Measurements from ENCODE around the gene GPR84. TPM values are rescaled to one million over a fixed set of nuclear protein-coding genes. Genes with fewer than 3 reads are reported as not detected.

The GPR84 gene
- total and polyA plus RNA-seq, 2 donors, result 0.26 to 0.96 TPM

GRCh38 chr12:54398218-54398617, 33.9 kb upstream of the GPR84 start:
- 91% methylated on average over 2 of the region's 2 CpGs for WGBS
- Histone ChIP-seq H3K27ac (ENCODE audit: low read depth) (no peak overlapping the region), H3K4me1 (ENCODE audit: insufficient read depth) (no peaks in the 10 kb centered on the region), H3K4me3 (ENCODE audit: low read depth, low read length) (no peak overlapping the region), H3K36me3 (ENCODE audit: insufficient read depth) (peaks cover 6% of the 10 kb centered on the region)
- no peak for DNase-seq (ENCODE audit: extremely low spot score)

DNA sequence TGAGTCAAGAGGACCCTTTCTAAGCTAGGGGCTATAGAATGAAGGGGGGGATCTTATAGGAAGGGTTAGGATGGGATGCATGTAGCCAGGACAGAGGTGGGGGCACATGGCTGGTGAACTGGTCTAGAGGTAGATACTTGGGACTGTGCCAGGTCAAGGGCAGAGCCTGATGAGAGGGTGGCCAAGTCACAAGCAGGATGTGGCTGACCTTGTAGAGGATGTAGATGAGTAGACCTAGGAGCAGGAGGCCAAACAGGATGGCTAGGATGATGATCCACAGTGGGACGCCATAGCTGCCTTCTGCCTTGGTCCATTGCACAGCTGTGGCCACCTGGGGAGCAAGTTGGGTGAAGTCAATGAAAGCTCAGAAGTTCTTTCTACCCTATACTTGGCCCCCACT, 32.9 kb upstream of the GPR84 start:
- H3K27ac ChIP-seq (ENCODE audit: low read depth), result no peak overlapping the region
- H3K4me3 ChIP-seq (ENCODE audit: low read depth, low read length), result no peak overlapping the region
- H3K36me3 ChIP-seq (ENCODE audit: insufficient read depth), result peaks cover 2% of the 10 kb centered on the region
- WGBS, result 74% methylated on average over 1 of the region's 1 CpG
- H3K4me1 ChIP-seq (ENCODE audit: insufficient read depth), result no peaks in the 10 kb centered on the region
- no peak for DNase-seq (ENCODE audit: extremely low spot score)

- Histone ChIP-seq H3K4me1 (ENCODE audit: insufficient read depth) (no peaks in the 10 kb centered on the region), H3K27ac (ENCODE audit: low read depth) (peak overlapping the region; percentile 12), H3K36me3 (ENCODE audit: insufficient read depth) (peaks cover 1% of the 10 kb centered on the region), H3K4me3 (ENCODE audit: low read depth, low read length) (no peak overlapping the region)
- DNase-seq (ENCODE audit: extremely low spot score), result no peak
These were observed 31.3 kb upstream of the GPR84 start for GRCh38 chr12:54395545-54395944.

GRCh38 chr12:54394986-54395385, 30.7 kb upstream of the GPR84 start:
- Histone ChIP-seq H3K4me3 (ENCODE audit: low read depth, low read length) (no peak overlapping the region), H3K36me3 (ENCODE audit: insufficient read depth) (no peaks in the 10 kb centered on the region), H3K4me1 (ENCODE audit: insufficient read depth) (no peaks in the 10 kb centered on the region), H3K27ac (ENCODE audit: low read depth) (no peak overlapping the region)
- WGBS, result 83% methylated on average over 1 of the region's 1 CpG
- no peak for DNase-seq (ENCODE audit: extremely low spot score)

DNA sequence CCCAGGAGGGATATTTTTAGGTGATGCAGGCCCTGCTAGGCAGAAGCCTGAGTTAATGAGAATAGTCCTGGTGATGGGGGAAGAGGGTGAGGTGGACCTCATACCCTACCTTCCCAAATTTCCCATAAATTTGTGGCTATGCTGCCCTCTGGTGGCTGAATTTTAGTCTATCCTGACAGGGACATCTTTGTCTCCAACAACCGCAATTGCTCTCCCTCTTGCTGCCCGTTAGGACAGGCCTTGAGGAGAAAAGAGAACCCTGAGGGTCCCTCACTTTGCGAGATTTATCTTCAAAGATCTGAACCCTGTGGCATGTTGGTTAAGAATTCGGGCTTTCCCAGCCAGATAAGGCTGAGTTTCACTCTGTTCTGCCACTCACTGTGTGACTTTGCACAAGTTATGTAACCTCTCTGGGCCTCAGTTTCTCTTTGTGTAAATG, 30.0 kb upstream of the GPR84 start:
- 36% methylated on average over 4 of the region's 4 CpGs for WGBS
- DNase-seq (ENCODE audit: extremely low spot score), result no peak
- Histone ChIP-seq H3K4me3 (ENCODE audit: low read depth, low read length) (no peak overlapping the region), H3K4me1 (ENCODE audit: insufficient read depth) (no peaks in the 10 kb centered on the region), H3K36me3 (ENCODE audit: insufficient read depth) (no peaks in the 10 kb centered on the region), H3K27ac (ENCODE audit: low read depth) (no peak overlapping the region)

DNA sequence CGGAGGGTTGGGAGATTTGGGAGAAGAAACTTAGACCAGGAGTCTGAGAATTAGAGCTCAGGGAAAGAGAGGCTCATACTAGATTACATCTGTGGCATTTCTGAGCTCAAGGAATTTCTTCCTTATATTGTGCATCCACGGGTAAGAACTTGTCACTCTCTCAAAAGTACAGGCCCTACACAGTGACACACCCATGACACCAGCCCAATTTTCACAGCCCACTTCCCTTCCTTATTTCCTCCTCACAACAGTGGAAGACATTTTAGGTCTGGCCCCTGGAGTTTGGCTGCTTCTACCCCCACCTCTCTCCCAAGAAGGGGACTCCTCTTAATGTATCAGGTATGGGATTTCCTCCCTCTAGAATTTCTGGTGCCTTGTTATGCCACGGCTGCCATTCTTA, 29.5 kb upstream of the GPR84 start:
- H3K36me3 ChIP-seq (ENCODE audit: insufficient read depth), result no peaks in the 10 kb centered on the region
- H3K27ac ChIP-seq (ENCODE audit: low read depth), result no peak overlapping the region
- no peak overlapping the region for H3K4me3 ChIP-seq (ENCODE audit: low read depth, low read length)
- no peak for DNase-seq (ENCODE audit: extremely low spot score)
- WGBS, result 68% methylated on average over 3 of the region's 3 CpGs
- H3K4me1 ChIP-seq (ENCODE audit: insufficient read depth), result no peaks in the 10 kb centered on the region

GRCh38 chr12:54393207-54393609, 28.9 kb upstream of the GPR84 start:
- WGBS, result 59% methylated on average over 6 of the region's 6 CpGs
- Histone ChIP-seq H3K36me3 (ENCODE audit: insufficient read depth) (no peaks in the 10 kb centered on the region), H3K4me1 (ENCODE audit: insufficient read depth) (no peaks in the 10 kb centered on the region), H3K27ac (ENCODE audit: low read depth) (peak overlapping the region; percentile 43), H3K4me3 (ENCODE audit: low read depth, low read length) (no peak overlapping the region)
- DNase-seq (ENCODE audit: extremely low spot score), result no peak

GRCh38 chr12:54392485-54393206, 28.4 kb upstream of the GPR84 start:
- Histone ChIP-seq H3K27ac (ENCODE audit: low read depth) (no peak overlapping the region), H3K36me3 (ENCODE audit: insufficient read depth) (no peaks in the 10 kb centered on the region), H3K4me3 (ENCODE audit: low read depth, low read length) (no peak overlapping the region), H3K4me1 (ENCODE audit: insufficient read depth) (no peaks in the 10 kb centered on the region)
- DNase-seq (ENCODE audit: extremely low spot score), result no peak
- WGBS, result 86% methylated on average over 8 of the region's 8 CpGs

- no peak for DNase-seq (ENCODE audit: extremely low spot score)
- Histone ChIP-seq H3K27ac (ENCODE audit: low read depth) (peak overlapping the region; percentile 74), H3K36me3 (ENCODE audit: insufficient read depth) (no peaks in the 10 kb centered on the region), H3K4me3 (ENCODE audit: low read depth, low read length) (peak overlapping the region; percentile 48), H3K4me1 (ENCODE audit: insufficient read depth) (no peaks in the 10 kb centered on the region)
- WGBS, result 20% methylated on average over 51 of the region's 51 CpGs
These were observed 26.6 kb upstream of the GPR84 start for GRCh38 chr12:54390668-54391551.

DNA sequence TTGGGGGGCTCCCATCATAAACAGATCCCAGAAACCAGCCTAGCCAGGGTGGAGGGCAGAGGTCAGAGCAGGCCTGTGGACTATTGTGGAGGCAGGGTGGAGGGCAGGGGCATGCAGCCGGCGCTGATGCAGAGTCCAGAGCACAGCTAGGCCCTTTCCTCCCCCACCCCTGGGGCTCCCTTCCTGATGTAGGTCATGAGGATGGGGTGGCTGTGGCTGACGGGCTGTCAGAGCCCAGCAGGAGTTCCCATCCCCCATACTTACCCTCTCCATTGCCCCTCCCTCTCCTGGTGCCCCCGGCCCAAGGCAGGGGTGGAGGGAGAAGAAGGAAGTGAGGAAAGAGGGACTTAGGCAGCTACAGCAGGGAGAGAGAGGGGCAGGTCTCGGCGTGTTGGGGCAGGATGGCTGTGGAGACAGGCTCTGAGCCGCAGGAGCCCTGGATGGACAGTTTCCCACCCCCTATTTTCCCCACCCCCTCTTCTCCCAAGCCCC, 25.9 kb upstream of the GPR84 start:
- Histone ChIP-seq H3K4me1 (ENCODE audit: insufficient read depth) (no peaks in the 10 kb centered on the region), H3K4me3 (ENCODE audit: low read depth, low read length) (peak overlapping the region; percentile 48), H3K36me3 (ENCODE audit: insufficient read depth) (no peaks in the 10 kb centered on the region), H3K27ac (ENCODE audit: low read depth) (peak overlapping the region; percentile 74)
- no peak for DNase-seq (ENCODE audit: extremely low spot score)
- 76% methylated on average over 7 of the region's 7 CpGs for WGBS

DNA sequence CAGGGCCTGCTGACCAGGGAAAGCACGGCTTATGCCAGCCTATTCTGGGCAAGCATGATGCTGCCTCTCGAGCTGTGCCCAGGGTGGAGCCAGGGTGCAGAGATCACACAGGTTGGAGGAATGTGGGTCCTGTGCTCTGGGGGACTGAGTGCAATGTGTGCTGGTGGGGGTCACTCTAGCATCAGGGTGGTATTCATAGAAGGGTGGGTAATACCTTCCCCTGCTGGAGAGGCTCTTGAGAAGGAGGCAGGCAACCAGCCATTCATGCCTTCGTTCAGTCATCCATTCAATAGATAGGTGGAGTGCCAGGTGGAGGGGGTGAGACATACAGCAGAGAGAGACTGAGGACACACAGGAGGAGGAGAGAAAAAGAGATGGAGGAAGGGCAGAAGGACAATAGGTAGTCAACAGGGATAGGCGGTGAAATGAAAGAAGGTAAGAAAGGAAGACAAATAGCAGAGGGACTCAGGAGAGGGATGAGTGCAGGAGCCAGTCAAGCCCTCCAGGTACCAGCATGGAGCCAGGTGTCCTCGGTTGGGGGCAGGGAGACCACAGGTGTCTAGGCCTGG, 25.4 kb upstream of the GPR84 start:
- Histone ChIP-seq H3K4me3 (ENCODE audit: low read depth, low read length) (peak overlapping the region; percentile 48), H3K27ac (ENCODE audit: low read depth) (no peak overlapping the region)
- 87% methylated on average over 5 of the region's 5 CpGs for WGBS

GRCh38 chr12:54389134-54389508, 24.8 kb upstream of the GPR84 start:
- 89% methylated on average over 3 of the region's 3 CpGs for WGBS
- no peak overlapping the region for H3K27ac ChIP-seq (ENCODE audit: low read depth)
- H3K4me1 ChIP-seq (ENCODE audit: insufficient read depth), result peaks cover 3% of the 10 kb centered on the region
- no peak overlapping the region for H3K4me3 ChIP-seq (ENCODE audit: low read depth, low read length)
- no peaks in the 10 kb centered on the region for H3K36me3 ChIP-seq (ENCODE audit: insufficient read depth)
- DNase-seq (ENCODE audit: extremely low spot score), result no peak

More for the DNA sequence above, 25.4 kb upstream of the GPR84 start:
- no peaks in the 10 kb centered on the region for H3K36me3 ChIP-seq (ENCODE audit: insufficient read depth)
- no peak for DNase-seq (ENCODE audit: extremely low spot score)
- no peaks in the 10 kb centered on the region for H3K4me1 ChIP-seq (ENCODE audit: insufficient read depth)

- WGBS, result 69% methylated on average over 4 of the region's 4 CpGs
- DNase-seq (ENCODE audit: extremely low spot score), result no peak
- Histone ChIP-seq H3K36me3 (ENCODE audit: insufficient read depth) (no peaks in the 10 kb centered on the region), H3K4me1 (ENCODE audit: insufficient read depth) (peaks cover 3% of the 10 kb centered on the region), H3K4me3 (ENCODE audit: low read depth, low read length) (no peak overlapping the region), H3K27ac (ENCODE audit: low read depth) (peak overlapping the region; percentile 41)
These were observed 24.2 kb upstream of the GPR84 start for GRCh38 chr12:54388237-54389133.

All from urinary bladder (tissue), 4 donors.